ENCODE data around the gene MOV10L1.

- TF ChIP-seq, protein P1, sequence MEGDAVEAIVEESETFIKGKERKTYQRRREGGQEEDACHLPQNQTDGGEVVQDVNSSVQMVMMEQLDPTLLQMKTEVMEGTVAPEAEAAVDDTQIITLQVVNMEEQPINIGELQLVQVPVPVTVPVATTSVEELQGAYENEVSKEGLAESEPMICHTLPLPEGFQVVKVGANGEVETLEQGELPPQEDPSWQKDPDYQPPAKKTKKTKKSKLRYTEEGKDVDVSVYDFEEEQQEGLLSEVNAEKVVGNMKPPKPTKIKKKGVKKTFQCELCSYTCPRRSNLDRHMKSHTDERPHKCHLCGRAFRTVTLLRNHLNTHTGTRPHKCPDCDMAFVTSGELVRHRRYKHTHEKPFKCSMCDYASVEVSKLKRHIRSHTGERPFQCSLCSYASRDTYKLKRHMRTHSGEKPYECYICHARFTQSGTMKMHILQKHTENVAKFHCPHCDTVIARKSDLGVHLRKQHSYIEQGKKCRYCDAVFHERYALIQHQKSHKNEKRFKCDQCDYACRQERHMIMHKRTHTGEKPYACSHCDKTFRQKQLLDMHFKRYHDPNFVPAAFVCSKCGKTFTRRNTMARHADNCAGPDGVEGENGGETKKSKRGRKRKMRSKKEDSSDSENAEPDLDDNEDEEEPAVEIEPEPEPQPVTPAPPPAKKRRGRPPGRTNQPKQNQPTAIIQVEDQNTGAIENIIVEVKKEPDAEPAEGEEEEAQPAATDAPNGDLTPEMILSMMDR (IDR thresholded peaks at IDR 0.05) = no peak
- no peak for TF ChIP-seq POLR2A (IDR thresholded peaks at IDR 0.05)
Measured at GRCh38 chr22:50072167-50072555, 17.6 kb upstream of the MOV10L1 start.
